K562 (cell line): ENCODE measurements around the gene GBP7.

Source experiments
- CREBBP ChIP-seq: IDR thresholded peaks from one replicate; pipeline ENCODE4 v1.6.1; 2012; ENCODE audit warnings: low read depth, mild to moderate bottlenecking, control low read depth, inconsistent platforms, low read length
- CTCF ChIP-seq, 3 experiments: IDR thresholded peaks in 2 of 3; conservative IDR thresholded peaks in 1 of 3; 2 replicates each; pipeline ENCODE4 v1.5.1; 2011 to 2012; ENCODE audit warnings: low read length in 3 of 3, mild to moderate bottlenecking in 3 of 3, control low read depth in 2 of 3, improper control_type of control experiment in 1 of 3, inconsistent platforms in 1 of 3, low read depth in 1 of 3, mixed read lengths in 1 of 3, moderate library complexity in 1 of 3; ENCODE audit not compliant: insufficient read depth in 2 of 3
- EZH2 ChIP-seq: IDR thresholded peaks from 2 replicates; pipeline ENCODE4 v1.6.1; 2012; ENCODE audit warnings: low read depth, mild to moderate bottlenecking, inconsistent platforms, low read length, borderline replicate concordance
- FOXO4 ChIP-seq: fragments of 450-650 bp; formaldehyde crosslinking; IDR thresholded peaks from 2 replicates; pipeline ENCODE4 v1.4.0; 2020; ENCODE audit warnings: mild to moderate bottlenecking, moderate library complexity
- MAX ChIP-seq: sonication (generic); formaldehyde crosslinking; IDR thresholded peaks from 2 replicates; pipeline ENCODE4 v1.9.0; 2022; ENCODE audit warnings: mild to moderate bottlenecking, missing genetic modification reagents
- REST ChIP-seq, 2 experiments: fragments of 450-650 bp; formaldehyde crosslinking in 1 of 2; IDR thresholded peaks; 2 replicates each; pipeline versions ENCODE4 v1.4.0 to v1.6.1; 2014 to 2020; ENCODE audit warnings: mild to moderate bottlenecking in 2 of 2, borderline replicate concordance in 1 of 2, low read depth in 1 of 2
- STAT6 ChIP-seq: sonication (generic); formaldehyde crosslinking; IDR thresholded peaks from 2 replicates; pipeline ENCODE4 v1.8.1; 2023; ENCODE audit warnings: mild to moderate bottlenecking, missing genetic modification reagents
- TAF1 ChIP-seq: IDR thresholded peaks from 2 replicates; pipeline ENCODE4 v1.6.1; 2011; ENCODE audit warnings: mild to moderate bottlenecking, low read length, moderate library complexity; ENCODE audit not compliant: insufficient read depth, control insufficient read depth, severe bottlenecking; ENCODE audit errors: extremely low read depth
- TBP ChIP-seq: optimal IDR thresholded peaks from 2 replicates; pipeline ENCODE3; 2011; ENCODE audit warnings: low read depth, low read length, improper control_type of control experiment
- ZNF140 ChIP-seq: fragments of 250-450 bp; sonication (Bioruptor Pico); IDR thresholded peaks from 2 replicates; pipeline ENCODE4 v1.8.0; 2021; ENCODE audit warnings: moderate library complexity, mild to moderate bottlenecking, inconsistent platforms
- ZNF175 ChIP-seq: fragments of 200-800 bp; sonication (Bioruptor generic); IDR thresholded peaks from 2 replicates; pipeline ENCODE4 v1.6.1; 2016; ENCODE audit warnings: low read depth, mild to moderate bottlenecking, missing genetic modification characterization, missing compliant biosample characterization
- ZNF584 ChIP-seq: fragments of 200-800 bp; sonication (Bioruptor generic); IDR thresholded peaks from 2 replicates; pipeline ENCODE4 v1.6.1; 2016; ENCODE audit warnings: low read depth, mild to moderate bottlenecking, missing genetic modification characterization, missing compliant biosample characterization

- TF ChIP-seq CTCF (IDR thresholded peaks at IDR 0.05 in 2 of 3, conservative IDR thresholded peaks at IDR 0.05 in 1 of 3; ENCODE audit: insufficient read depth in 2 of 3, low read depth in 1 of 3, low read length in 3 of 3), result no peak
- TF ChIP-seq ZNF140 (CRISPR knock-in tag), result no peak
- TF ChIP-seq MAX (CRISPR knock-in tag), result no peak
- no peak for TF ChIP-seq ZNF584
- TF ChIP-seq EZH2, result no peak
- TF ChIP-seq TBP, result no peak
- TF ChIP-seq FOXO4 (CRISPR knock-in tag), result no peak
- no peak for TF ChIP-seq CREBBP
- TF ChIP-seq STAT6 (CRISPR knock-in tag), result no peak
- TF ChIP-seq ZNF175 (CRISPR knock-in tag), result no peak
- TF ChIP-seq REST (IDR thresholded peaks at IDR 0.05; ENCODE audit: borderline replicate concordance), result no peak
- no peak for TF ChIP-seq REST (CRISPR knock-in tag; IDR thresholded peaks at IDR 0.05; ENCODE audit: low read depth)
- TF ChIP-seq TAF1, result no peak
Observed at GRCh38 chr1:89174491-89174890, 1.3 kb downstream of the GBP7 start.
